ENCODE results near the gene LHFPL6. TPM values are rescaled to one million over a fixed set of nuclear protein-coding genes. Genes with fewer than 3 reads are reported as not detected.

Gene LHFPL6
- total and polyA plus RNA-seq, 2 experiments from 2014 or later, result 12.1 to 14.1 TPM

DNA sequence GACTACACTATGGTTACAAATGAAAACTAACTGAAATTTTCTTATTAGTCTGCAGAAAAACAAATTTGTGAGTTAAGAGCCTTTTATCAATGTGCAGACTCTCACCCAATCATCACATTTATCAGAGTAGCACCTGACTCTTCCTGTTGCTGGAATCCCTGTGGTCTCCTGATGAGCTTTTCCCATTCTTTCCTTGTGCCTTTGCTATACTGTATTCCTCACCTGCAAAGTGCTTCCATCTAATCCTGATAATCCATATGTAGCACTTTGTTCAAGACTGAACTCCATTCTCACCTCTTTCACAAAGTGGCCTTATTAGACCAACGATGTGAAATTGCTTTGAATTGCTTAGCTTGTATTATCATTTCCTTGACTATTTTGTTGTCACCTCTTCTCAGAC, 225.3 kb downstream of the LHFPL6 start:
- Histone ChIP-seq H3K9me2 (replicated peaks; ENCODE audit: insufficient read depth) (no peaks in the 10 kb centered on the region), H3K9me3 (ENCODE audit: low read depth) (no peaks in the 10 kb centered on the region), H3K4me1 (ENCODE audit: insufficient read depth) (no peaks in the 10 kb centered on the region), H2AFZ (no peak overlapping the region), H3K27ac (no peak overlapping the region), H3K4me2 (no peak overlapping the region), H3K79me2 (no peaks in the 10 kb centered on the region), H3K27me3 (no peaks in the 10 kb centered on the region), H3K36me3 (replicated peaks; ENCODE audit: insufficient read depth, low read depth) (no peaks in the 10 kb centered on the region), H4K20me1 (ENCODE audit: insufficient read depth, poor library complexity, severe bottlenecking) (no peaks in the 10 kb centered on the region), H3K4me3 (no peak overlapping the region)
- DNase-seq (ENCODE audit: low spot score), result no peak
- WGBS (ENCODE audit: low lambda C conversion rate, missing lambda C conversion rate), result 63% methylated on average over 1 of the region's 1 CpG
- no peak for TF ChIP-seq EZH2phosphoT487 (IDR thresholded peaks at IDR 0.05; ENCODE audit: low read depth, severe bottlenecking, unreplicated experiment)
- TF ChIP-seq EZH2 (IDR thresholded peaks at IDR 0.05; ENCODE audit: borderline replicate concordance), result no peak
- TF ChIP-seq CTCF (IDR thresholded peaks at IDR 0.05; ENCODE audit: poor library complexity), result no peak

DNA sequence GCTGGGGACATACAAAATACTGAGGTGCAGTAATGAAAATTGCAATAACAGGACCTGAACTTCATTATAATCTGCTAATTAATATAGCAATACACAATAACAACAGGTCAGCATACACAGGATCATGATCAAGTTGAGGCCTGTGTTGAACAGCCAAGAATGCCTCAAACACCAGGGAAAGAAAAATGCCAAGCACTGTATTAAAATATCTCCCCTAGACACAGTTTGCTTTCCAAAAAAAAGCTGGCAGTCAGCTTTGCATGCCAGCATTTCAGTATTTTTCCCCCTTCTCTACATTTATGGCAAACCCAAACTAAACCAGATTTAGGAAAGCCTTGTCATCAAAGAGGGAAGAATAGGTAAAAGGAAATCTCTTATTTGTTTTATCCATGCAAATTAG, 226.9 kb downstream of the LHFPL6 start:
- Histone ChIP-seq H3K79me2 (no peaks in the 10 kb centered on the region), H3K4me2 (no peak overlapping the region), H3K27me3 (no peaks in the 10 kb centered on the region), H2AFZ (no peak overlapping the region), H3K27ac (no peak overlapping the region), H3K4me3 (no peak overlapping the region), H4K20me1 (ENCODE audit: insufficient read depth, poor library complexity, severe bottlenecking) (no peaks in the 10 kb centered on the region), H3K9me2 (replicated peaks; ENCODE audit: insufficient read depth) (no peaks in the 10 kb centered on the region), H3K9me3 (ENCODE audit: low read depth) (no peaks in the 10 kb centered on the region), H3K36me3 (replicated peaks; ENCODE audit: insufficient read depth, low read depth) (no peaks in the 10 kb centered on the region), H3K4me1 (ENCODE audit: insufficient read depth) (no peaks in the 10 kb centered on the region)
- no peak for DNase-seq (ENCODE audit: low spot score)
- TF ChIP-seq CTCF (IDR thresholded peaks at IDR 0.05; ENCODE audit: poor library complexity), result no peak
- TF ChIP-seq EZH2phosphoT487 (IDR thresholded peaks at IDR 0.05; ENCODE audit: low read depth, severe bottlenecking, unreplicated experiment), result no peak
- TF ChIP-seq EZH2 (IDR thresholded peaks at IDR 0.05; ENCODE audit: borderline replicate concordance), result no peak

DNA sequence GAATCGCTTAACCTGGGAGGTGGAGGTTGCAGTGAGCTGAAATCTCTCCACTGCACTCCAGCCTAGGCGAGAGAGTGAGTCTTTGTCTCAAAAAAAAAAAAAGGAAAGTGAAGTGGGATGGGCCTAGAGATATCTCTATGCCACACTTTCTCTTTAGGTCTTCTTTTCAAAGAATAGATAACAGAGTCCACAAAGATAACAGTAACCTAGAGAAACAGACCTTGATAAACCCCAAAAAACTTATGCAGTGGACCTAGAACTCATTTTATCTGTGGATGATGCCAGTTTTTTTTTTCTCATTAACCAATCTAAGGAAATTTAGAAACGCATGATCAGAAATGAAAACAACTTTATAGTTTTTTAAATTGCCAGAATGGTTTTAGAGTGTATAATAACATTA, 227.4 kb downstream of the LHFPL6 start:
- DNase-seq (ENCODE audit: low spot score), result no peak
- TF ChIP-seq EZH2phosphoT487 (IDR thresholded peaks at IDR 0.05; ENCODE audit: low read depth, severe bottlenecking, unreplicated experiment) (no peak), CTCF (IDR thresholded peaks at IDR 0.05; ENCODE audit: poor library complexity) (no peak), EZH2 (IDR thresholded peaks at IDR 0.05; ENCODE audit: borderline replicate concordance) (no peak)
- H3K4me1 ChIP-seq (ENCODE audit: insufficient read depth), result no peaks in the 10 kb centered on the region
- 95% methylated on average over 3 of the region's 3 CpGs for WGBS (ENCODE audit: low lambda C conversion rate, missing lambda C conversion rate)
- no peaks in the 10 kb centered on the region for H3K36me3 ChIP-seq (replicated peaks; ENCODE audit: insufficient read depth, low read depth)
- H4K20me1 ChIP-seq (ENCODE audit: insufficient read depth, poor library complexity, severe bottlenecking), result no peaks in the 10 kb centered on the region
- H3K79me2 ChIP-seq, result no peaks in the 10 kb centered on the region
- H3K4me2 ChIP-seq, result no peak overlapping the region
- no peaks in the 10 kb centered on the region for H3K27me3 ChIP-seq
- no peak overlapping the region for H2AFZ ChIP-seq
- H3K9me3 ChIP-seq (ENCODE audit: low read depth), result no peaks in the 10 kb centered on the region
- H3K9me2 ChIP-seq (replicated peaks; ENCODE audit: insufficient read depth), result no peaks in the 10 kb centered on the region
- no peak overlapping the region for H3K27ac ChIP-seq
- no peak overlapping the region for H3K4me3 ChIP-seq

- Histone ChIP-seq H2AFZ (no peak overlapping the region), H3K79me2 (no peaks in the 10 kb centered on the region)
- 89% methylated on average over 3 of the region's 3 CpGs for WGBS (ENCODE audit: low lambda C conversion rate, missing lambda C conversion rate)
These were observed 228.2 kb downstream of the LHFPL6 start for GRCh38 chr13:39374741-39375189.

More at GRCh38 chr13:39374741-39375189, 228.2 kb downstream of the LHFPL6 start:
- H4K20me1 ChIP-seq (ENCODE audit: insufficient read depth, poor library complexity, severe bottlenecking), result no peaks in the 10 kb centered on the region
- no peak overlapping the region for H3K4me2 ChIP-seq
- H3K9me3 ChIP-seq (ENCODE audit: low read depth), result no peaks in the 10 kb centered on the region
- no peak for DNase-seq (ENCODE audit: low spot score)
- no peaks in the 10 kb centered on the region for H3K9me2 ChIP-seq (replicated peaks; ENCODE audit: insufficient read depth)
- H3K27me3 ChIP-seq, result no peaks in the 10 kb centered on the region
- no peak overlapping the region for H3K4me3 ChIP-seq
- no peak for TF ChIP-seq EZH2 (IDR thresholded peaks at IDR 0.05; ENCODE audit: borderline replicate concordance)
- TF ChIP-seq EZH2phosphoT487 (IDR thresholded peaks at IDR 0.05; ENCODE audit: low read depth, severe bottlenecking, unreplicated experiment), result no peak
- no peak for TF ChIP-seq CTCF (IDR thresholded peaks at IDR 0.05; ENCODE audit: poor library complexity)
- H3K36me3 ChIP-seq (replicated peaks; ENCODE audit: insufficient read depth, low read depth), result no peaks in the 10 kb centered on the region
- no peaks in the 10 kb centered on the region for H3K4me1 ChIP-seq (ENCODE audit: insufficient read depth)
- no peak overlapping the region for H3K27ac ChIP-seq

Measured in hepatocyte (in vitro differentiated cells).